ENCODE data around the gene B2M.
"Not testable (repeated sequence)": the region's sequence is repeated elsewhere in the genome, so short reads cannot be mapped to it uniquely, and the experiment has no call there.

Gene B2M

GRCh38 chr15:44726136-44726535, 14.8 kb downstream of the B2M start:
- DNase-seq (ENCODE audit: low read depth): peak; percentile 54

DNA sequence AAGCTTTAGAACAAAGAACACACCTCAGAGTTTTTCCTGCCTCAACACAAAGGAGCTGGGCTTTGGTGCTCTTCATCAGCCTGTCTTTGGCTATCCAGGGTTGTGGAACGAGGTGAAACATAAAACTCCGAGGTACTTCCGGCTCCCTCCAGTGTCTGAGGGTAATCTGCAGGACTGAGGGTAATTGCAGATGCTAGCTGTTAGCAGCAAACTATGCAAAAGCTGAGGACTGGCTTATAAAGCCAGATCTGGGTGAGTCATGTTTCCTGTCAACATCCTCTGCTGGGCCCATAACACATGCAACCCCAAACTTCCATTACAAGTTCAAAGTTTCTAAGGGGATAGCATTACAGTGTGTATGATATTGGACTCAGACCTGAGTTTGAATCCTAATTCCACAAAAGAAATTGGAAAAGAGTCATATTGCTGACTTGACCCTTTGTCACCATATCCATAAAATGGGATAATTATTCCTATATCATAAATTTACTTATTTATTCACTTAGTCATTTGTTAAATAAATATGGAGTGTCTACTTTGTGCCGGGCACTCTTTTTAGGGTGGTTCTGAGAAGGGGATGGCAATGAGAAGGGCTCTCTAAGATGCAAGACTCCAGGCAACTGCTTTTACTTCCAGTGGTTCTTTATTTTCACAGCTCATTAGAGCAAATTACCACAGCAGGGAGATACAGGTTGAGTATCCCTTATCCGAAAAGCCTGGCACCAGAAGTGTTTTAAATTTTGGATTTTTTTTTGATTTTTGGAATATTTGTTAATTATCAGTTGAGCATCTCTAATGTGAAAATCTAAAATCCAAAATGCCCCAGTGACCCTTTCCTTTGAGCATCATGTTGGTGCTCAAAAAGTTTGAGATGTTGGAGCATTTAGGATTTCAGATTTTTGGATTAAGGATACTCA, 15.5 kb downstream of the B2M start:
- peak; percentile 94 for DNase-seq (ENCODE audit: low read depth)

DNA sequence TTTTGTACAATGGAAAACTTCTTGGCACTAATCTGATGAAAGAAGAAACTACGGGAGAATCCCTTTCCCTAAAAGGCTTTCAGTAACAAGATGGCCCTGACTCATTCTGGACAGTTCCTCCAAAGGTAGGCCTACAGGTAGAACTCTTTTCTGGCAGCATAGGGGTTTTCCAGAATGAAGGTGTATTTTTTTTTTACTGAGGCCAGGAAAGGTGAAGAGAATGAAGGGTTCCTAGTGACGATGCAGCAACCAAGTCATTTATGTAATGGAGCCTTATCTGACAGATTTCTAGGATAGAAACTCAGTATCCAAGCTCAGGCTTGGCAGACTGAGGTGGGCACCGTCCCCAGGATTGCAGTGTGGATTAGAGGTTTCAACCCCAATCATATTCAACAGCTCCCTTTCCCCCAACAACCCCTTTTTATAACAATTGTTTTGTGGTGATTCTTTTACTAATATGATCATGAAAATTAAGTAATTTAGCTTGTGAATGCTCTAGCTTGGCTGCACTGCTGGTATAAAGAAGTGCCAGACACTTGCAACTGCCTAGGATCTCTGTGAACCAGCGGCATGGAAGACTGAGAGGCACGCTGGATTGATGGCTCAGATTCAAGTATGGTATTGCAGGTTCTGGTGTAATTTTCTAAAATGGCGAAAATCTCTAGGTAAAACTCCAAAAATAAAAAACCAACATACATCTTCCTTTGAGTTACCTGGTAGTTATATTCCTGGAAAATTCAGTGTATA, 16.3 kb downstream of the B2M start:
- DNase-seq (ENCODE audit: low read depth): no peak

DNA sequence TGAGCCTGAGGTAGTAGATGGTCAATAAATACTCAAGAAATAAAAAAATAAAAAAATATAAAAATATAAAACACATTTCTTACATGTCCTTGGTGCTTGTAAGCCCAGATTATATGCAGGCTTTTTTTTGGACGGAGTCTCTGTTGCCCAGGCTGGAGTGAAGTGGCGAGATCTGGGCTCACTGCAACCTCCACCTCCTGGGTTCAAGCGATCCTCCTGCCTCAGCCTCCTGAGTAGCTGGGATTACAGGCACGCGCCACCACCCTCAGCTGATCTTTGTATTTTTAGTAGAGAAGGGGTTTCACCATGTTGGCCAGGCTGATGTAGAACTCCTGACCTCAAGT, 16.9 kb downstream of the B2M start:
- not testable (repeated sequence) for DNase-seq (ENCODE audit: low read depth)

DNA sequence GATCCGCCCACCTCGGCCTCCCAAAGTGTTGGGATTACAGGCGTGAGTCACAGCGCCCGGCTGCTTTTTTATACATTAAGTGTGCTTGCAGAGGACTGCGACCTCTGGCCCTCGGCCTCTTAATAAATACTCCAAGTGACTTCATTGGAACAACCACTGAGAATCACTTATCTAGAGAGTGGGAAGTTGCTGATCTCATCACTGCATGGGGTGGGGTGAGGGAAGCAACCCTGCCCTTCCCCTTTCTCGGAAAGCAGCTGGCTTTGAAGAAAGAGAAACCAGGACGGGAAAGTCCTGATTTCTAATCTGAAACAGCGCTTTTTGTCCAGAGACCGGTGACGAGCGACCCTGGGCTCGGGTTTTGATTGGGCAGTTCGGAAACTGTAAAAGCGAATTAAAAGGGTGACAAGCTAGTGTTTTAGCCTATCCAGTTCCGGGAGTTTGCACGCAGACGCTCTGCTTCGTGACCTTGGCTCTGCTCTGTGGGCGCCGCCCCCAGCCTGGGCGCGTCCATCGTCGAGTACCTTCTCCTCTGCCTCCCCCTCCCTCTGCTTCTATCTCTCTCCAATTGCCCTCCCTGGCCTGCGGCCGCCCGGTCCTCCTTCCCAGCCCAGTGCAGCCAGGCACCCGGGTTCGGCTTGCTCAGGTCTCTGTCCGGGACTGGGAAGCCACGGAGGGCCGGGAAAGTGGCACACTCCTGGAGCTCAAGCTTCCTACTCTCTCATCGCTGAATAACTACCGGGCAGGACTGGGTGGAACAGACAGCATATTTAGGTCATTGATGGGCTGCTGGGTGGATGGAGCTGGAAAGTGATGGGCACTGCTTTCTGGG, 17.5 kb downstream of the B2M start:
- DNase-seq (ENCODE audit: low read depth): peak; percentile 99

DNA sequence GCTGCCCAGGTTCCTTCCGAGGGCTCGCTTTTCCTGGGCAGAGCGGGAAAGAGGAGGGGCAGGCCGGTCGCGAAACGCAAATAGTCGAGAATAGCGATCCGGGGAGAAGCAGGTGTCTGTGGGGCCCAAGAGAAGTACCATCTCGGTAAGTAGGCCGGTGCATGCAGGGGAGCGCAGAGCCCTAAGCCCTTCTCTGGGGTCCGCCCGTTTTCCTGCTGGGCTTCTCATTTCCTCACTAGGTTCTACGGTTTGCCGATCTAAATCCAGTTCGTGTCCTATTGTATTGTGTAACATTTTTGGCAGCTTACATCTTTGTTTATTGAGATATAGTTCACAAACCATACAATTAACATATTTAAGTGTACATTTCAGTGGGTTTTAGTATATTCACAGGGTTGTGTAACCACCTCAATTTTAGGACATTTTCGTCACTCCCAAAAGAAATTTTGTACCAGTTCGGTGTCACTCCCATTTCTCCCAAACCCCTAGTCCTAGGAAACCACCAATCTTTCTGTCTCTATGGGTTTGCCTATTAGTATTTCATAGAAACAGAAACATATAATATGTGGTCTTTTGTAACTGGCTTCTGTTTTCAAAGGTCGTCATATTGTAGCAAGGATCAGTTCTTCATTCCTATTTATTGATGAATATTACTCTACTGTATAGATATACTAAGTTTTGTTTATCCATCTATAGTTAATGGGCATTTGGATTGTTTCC, 18.3 kb downstream of the B2M start:
- no peak for DNase-seq (ENCODE audit: low read depth)

DNA sequence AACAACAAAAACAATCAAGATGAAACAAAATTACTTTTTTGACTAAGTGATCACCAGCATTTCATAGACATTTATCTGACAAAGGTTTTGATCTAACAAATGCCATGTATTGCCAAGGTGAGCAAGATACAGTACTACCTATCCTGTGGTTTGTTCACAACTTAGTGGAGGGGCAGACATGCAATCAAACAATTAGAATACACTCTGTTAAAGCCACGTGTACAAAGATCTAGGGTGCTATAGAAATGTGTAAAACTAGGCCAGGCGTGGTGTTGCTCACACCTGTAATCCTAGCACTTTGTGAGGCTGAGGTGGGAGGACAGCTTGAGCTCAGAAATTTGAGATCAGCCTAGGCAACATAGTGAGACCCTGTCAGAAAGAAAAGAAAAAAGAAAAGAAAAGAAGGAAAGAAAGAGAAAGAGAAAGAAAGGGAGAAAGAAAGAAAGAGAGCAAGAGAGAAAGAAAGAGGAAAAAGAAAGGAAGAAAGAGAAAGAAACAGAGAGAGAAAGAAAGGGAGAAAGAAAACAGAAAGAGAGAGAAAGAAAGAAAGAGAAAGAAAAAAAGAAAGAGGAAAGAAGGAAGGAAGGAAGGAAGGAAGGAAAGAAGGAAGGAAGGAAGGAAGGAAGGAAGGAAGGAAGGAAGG, 23.6 kb downstream of the B2M start:
- DNase-seq (ENCODE audit: low read depth): no peak

DNA sequence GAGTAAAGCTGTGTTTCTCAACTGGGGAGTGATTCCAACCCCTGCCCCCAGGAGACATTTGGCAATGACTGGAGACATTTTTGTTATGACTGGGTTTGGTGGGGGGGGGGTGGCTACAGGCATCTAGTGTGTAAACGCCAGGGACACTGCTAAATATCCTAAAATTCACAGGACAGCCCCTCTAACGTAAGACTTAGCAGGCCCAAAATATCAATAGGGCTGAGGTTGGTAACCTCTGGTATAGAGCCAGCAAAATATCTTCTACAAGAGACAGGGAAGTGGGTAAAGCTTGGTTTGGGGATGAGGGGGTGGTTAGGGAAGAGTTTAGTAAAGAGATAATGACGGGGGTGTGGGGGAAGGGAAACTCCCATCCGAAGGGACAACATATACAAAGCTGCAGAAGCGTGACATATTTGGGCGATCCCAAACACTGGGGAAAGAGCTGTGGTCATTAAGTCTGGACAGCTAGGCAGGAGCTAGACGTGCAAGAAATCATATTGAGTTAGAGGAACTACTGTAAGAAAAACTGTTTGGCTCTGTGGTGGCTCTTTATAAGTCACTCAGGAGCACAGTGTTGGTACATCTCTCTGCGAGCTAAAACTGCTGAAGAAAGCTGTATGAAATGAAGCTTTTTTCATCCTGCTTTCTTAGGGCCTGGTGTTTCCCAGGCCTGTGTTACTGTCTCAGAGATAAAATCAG, 24.3 kb downstream of the B2M start:
- no peak for DNase-seq (ENCODE audit: low read depth)

DNA sequence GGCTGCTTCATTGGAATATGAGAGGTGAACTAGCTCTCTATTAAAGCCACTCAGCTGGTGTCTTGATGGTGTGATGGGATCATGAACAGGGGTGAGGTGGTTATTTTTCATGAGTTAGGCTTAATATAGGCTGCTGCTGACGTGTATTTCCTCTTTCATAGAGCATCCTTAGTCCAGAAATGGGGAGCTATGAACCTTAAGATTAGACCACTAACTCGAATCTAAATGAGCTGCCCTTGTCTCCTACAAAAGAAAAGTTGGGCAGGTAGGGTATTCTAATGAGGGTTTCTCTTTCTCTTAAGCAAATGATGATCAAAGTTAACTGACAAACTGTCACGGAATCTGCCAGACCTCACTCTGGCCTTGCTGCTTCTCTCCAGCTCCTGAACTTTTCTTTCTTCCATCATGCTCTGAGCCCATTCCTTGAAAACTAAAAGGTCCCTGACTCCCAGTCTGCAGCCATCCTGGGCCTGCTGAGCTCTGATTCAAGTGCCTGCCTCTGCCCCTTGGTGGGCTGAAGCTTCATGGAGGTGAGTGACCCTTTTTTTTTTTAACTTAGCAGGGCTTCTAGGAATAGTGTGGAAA, 25.0 kb downstream of the B2M start, which contains the start of gene TRIM69:
TRIM69 (plus strand) TSS at position 348 of the 585 bp plus-strand sequence; CDS start at position 525, 177 bp downstream.
- no peak for DNase-seq (ENCODE audit: low read depth)

DNA sequence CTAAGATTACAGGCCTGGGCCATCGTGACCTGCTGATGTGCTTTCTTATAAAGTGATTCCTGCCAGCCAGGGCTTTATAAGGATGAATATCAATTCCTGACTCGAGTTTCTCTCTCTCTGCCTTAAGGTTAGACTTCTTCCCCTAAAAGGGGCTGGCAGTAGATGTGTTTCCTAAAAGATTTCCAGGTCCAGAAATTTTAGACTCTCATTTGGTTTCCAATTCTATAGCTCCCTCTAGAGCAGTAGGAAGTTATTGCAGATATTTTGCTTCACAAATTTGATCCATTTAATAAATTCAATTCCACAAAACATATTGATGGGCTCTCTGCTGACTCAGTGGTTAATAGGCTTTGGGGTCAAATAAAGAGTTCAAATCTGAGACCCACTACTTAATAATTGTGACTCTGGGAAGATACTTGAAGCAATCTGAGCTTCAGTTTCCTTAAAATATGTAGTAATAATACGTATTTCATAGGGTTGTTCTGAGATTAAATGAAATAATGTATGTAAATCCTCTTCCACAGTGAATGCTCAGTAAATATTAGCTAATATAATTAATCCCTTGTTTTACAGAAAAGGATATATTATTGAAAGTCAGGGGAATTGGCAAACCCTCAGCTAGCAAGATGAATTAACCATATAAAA, 27.1 kb downstream of the B2M start:
- peak; percentile 63 for DNase-seq (ENCODE audit: low read depth)

- not testable (repeated sequence) for DNase-seq (ENCODE audit: low read depth)
Observed at GRCh38 chr15:44739222-44739847, 28.0 kb downstream of the B2M start.

- not testable (repeated sequence) for DNase-seq (ENCODE audit: low read depth)
Observed at GRCh38 chr15:44743454-44743853, 32.1 kb downstream of the B2M start.

DNA sequence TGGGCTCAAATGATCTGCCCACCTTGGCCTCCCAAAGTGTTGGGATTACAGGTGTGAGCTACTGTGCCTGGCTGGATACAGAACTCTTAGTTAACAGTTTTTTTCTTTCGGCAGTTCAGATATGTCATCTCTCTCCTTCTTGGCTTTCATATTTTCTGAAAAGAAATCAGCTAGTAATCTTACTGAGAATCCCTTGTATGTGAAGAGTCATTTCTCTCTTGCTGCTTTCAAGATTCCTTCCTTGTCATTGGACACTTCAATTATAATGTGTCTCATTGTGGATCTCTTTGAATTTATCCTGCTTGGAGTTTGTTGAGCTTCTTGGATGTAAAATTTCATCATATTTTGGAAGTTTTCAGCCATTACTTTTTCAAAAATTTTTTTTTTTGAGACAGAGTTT, 42.0 kb downstream of the B2M start:
- no peak for DNase-seq (ENCODE audit: low read depth)

- no peak for DNase-seq (ENCODE audit: low read depth)
Observed at GRCh38 chr15:44763187-44763586, 51.9 kb downstream of the B2M start.

DNA sequence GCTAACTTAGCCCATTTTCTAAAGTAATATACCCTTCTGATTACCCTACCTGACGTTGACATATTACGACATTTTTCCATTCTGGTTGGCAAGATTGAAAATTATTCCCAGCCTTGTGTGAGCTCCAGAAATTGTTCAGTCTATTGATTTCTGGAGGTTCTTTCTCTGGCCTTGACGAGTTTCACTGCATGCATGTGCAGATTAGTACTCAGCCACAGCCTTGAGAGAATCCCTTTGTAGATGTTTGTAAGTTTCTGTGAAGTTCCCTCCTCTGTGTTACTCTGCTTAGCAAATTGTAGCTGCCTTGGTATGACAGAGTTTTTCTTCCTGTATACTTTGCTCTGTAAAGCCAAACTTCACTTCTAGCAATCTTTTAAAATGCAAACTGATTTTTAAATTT, 52.5 kb downstream of the B2M start:
- no peak for DNase-seq (ENCODE audit: low read depth)

DNA sequence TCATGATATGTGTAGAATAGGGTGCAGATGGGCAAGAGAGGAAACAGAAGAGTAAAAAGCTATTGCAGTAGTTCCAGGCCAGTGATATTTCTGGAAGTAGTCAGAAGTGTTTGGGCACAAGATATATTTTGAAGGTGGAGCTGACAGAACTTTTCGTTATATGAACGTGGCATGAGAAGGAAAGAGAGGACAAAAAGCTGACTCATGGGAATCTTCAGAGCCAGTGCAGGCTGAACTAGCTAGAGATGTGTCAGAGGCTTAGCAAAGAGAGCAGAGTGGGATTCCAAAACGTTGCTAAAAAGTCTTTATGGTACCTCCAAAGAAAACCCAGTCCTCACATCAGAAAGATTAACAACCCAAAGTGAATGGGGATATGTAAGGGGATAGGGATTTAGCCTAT, 53.7 kb downstream of the B2M start:
- no peak for DNase-seq (ENCODE audit: low read depth)

Data from amniotic epithelial cell (primary cell).